ENCODE data around the gene KRTAP10-8.
"Not testable (repeated sequence)": the region's sequence is repeated elsewhere in the genome, so short reads cannot be mapped to it uniquely, and the experiment has no call there.

Gene KRTAP10-8

GRCh38 chr21:44574457-44575306, 37.2 kb upstream of the KRTAP10-8 start:
- peaks cover 16% of the 10 kb centered on the region for H3K27me3 Mint-ChIP-seq
- H3K27ac Mint-ChIP-seq = no peak overlapping the region
- peaks cover 12% of the 10 kb centered on the region for H3K4me1 Mint-ChIP-seq
- ATAC-seq (no peak), DNase-seq (no peak)
- H3K4me3 Mint-ChIP-seq = no peak overlapping the region
- H3K9me3 Mint-ChIP-seq = peaks cover 0 to 42% of the 10 kb centered on the region in 2 donors

GRCh38 chr21:44575307-44576024, 36.4 kb upstream of the KRTAP10-8 start:
- Mint-ChIP-seq H3K27me3 (peaks cover 16% of the 10 kb centered on the region), H3K4me1 (peaks cover 17% of the 10 kb centered on the region), H3K4me3 (no peak overlapping the region), H3K9me3 (peaks cover 0 to 50% of the 10 kb centered on the region in 2 donors), H3K27ac (no peak overlapping the region)
- DNase-seq (no peak), ATAC-seq (no peak)

GRCh38 chr21:44576025-44576420, 35.9 kb upstream of the KRTAP10-8 start:
- peaks cover 2 to 56% of the 10 kb centered on the region in 2 donors for H3K9me3 Mint-ChIP-seq

GRCh38 chr21:44578371-44579055, 33.4 kb upstream of the KRTAP10-8 start:
- H3K9me3 Mint-ChIP-seq = peaks cover 16 to 71% of the 10 kb centered on the region in 2 donors
- DNase-seq = no peak
- H3K4me3 Mint-ChIP-seq = no peak overlapping the region
- no peak for ATAC-seq
- peaks cover 16% of the 10 kb centered on the region for H3K27me3 Mint-ChIP-seq
- peaks cover 30% of the 10 kb centered on the region for H3K4me1 Mint-ChIP-seq
- no peak overlapping the region for H3K27ac Mint-ChIP-seq

More at GRCh38 chr21:44576025-44576420, 35.9 kb upstream of the KRTAP10-8 start:
- DNase-seq (no peak), ATAC-seq (no peak)
- Mint-ChIP-seq H3K4me1 (peaks cover 17% of the 10 kb centered on the region), H3K27ac (no peak overlapping the region), H3K4me3 (no peak overlapping the region), H3K27me3 (peaks cover 16% of the 10 kb centered on the region)

GRCh38 chr21:44579056-44579832, 32.6 kb upstream of the KRTAP10-8 start:
- peaks cover 12% of the 10 kb centered on the region for H3K27me3 Mint-ChIP-seq
- ATAC-seq = no peak
- no peak overlapping the region for H3K4me3 Mint-ChIP-seq

GRCh38 chr21:44579833-44580144, 32.1 kb upstream of the KRTAP10-8 start:
- ATAC-seq = no peak
- peaks cover 33% of the 10 kb centered on the region for H3K4me1 Mint-ChIP-seq
- H3K27ac Mint-ChIP-seq = no peak overlapping the region
- no peak overlapping the region for H3K4me3 Mint-ChIP-seq
- H3K9me3 Mint-ChIP-seq = peaks cover 16 to 71% of the 10 kb centered on the region in 2 donors
- no peak for DNase-seq
- peaks cover 7% of the 10 kb centered on the region for H3K27me3 Mint-ChIP-seq

More at GRCh38 chr21:44579056-44579832, 32.6 kb upstream of the KRTAP10-8 start:
- Mint-ChIP-seq H3K27ac (peak overlapping the region in 1 of 2 donors; percentile 83), H3K9me3 (peaks cover 16 to 71% of the 10 kb centered on the region in 2 donors), H3K4me1 (peaks cover 35% of the 10 kb centered on the region)
- no peak for DNase-seq

GRCh38 chr21:44580231-44580821, 31.6 kb upstream of the KRTAP10-8 start, which contains the start of gene KRTAP10-5:
TSS of gene KRTAP10-5 (minus strand) at chr21:44580604. CDS start at chr21:44580578, 26 bp downstream.
- not testable (repeated sequence) for DNase-seq, ATAC-seq, H3K27me3 Mint-ChIP-seq
- Mint-ChIP-seq H3K4me3 (peak within 1 kb of the TSS in 1 of 2 donors; percentile 44), H3K4me1 (peaks cover 28% of the 10 kb centered on the region), H3K9me3 (peaks cover 16 to 71% of the 10 kb centered on the region in 2 donors), H3K27ac (peak within 1 kb of the TSS; percentile 26 to 59)

- no peaks in the 10 kb centered on the region for H3K27me3 Mint-ChIP-seq
- H3K9me3 Mint-ChIP-seq = peaks cover 16 to 64% of the 10 kb centered on the region in 2 donors
- H3K27ac Mint-ChIP-seq = no peak overlapping the region
- no peak overlapping the region for H3K4me3 Mint-ChIP-seq
- ATAC-seq (no peak), DNase-seq (no peak)
- peaks cover 28% of the 10 kb centered on the region for H3K4me1 Mint-ChIP-seq
Observed at GRCh38 chr21:44581158-44581557, 30.7 kb upstream of the KRTAP10-8 start.

- ATAC-seq = no peak
- Mint-ChIP-seq H3K9me3 (peaks cover 16 to 55% of the 10 kb centered on the region in 2 donors), H3K27me3 (no peaks in the 10 kb centered on the region)
Observed at GRCh38 chr21:44582055-44582454, 29.8 kb upstream of the KRTAP10-8 start.

GRCh38 chr21:44583089-44583799, 28.6 kb upstream of the KRTAP10-8 start:
- no peak for ATAC-seq
- Mint-ChIP-seq H3K9me3 (peaks cover 16 to 43% of the 10 kb centered on the region in 2 donors), H3K27me3 (no peaks in the 10 kb centered on the region), H3K27ac (no peak overlapping the region), H3K4me3 (no peak overlapping the region), H3K4me1 (peaks cover 28% of the 10 kb centered on the region)
- no peak for DNase-seq

More at GRCh38 chr21:44582055-44582454, 29.8 kb upstream of the KRTAP10-8 start:
- H3K4me3 Mint-ChIP-seq = no peak overlapping the region
- H3K4me1 Mint-ChIP-seq = peaks cover 28% of the 10 kb centered on the region
- no peak overlapping the region for H3K27ac Mint-ChIP-seq
- DNase-seq = no peak

- no peaks in the 10 kb centered on the region for H3K27me3 Mint-ChIP-seq
- peaks cover 16 to 41% of the 10 kb centered on the region in 2 donors for H3K9me3 Mint-ChIP-seq
- H3K27ac Mint-ChIP-seq = no peak overlapping the region
- H3K4me1 Mint-ChIP-seq = peaks cover 28% of the 10 kb centered on the region
- DNase-seq (peak; percentile 7 to 31), ATAC-seq (peak; percentile 89)
- H3K4me3 Mint-ChIP-seq = no peak overlapping the region
Observed at GRCh38 chr21:44583800-44584147, 28.1 kb upstream of the KRTAP10-8 start.

GRCh38 chr21:44585892-44586291, 26.0 kb upstream of the KRTAP10-8 start:
- H3K9me3 Mint-ChIP-seq = peaks cover 15 to 23% of the 10 kb centered on the region in 2 donors
- H3K4me1 Mint-ChIP-seq = peaks cover 22% of the 10 kb centered on the region
- ATAC-seq (no peak), DNase-seq (no peak)
- peak overlapping the region in 1 of 2 donors; percentile 77 for H3K27ac Mint-ChIP-seq
- H3K27me3 Mint-ChIP-seq = peaks cover 6% of the 10 kb centered on the region
- no peak overlapping the region for H3K4me3 Mint-ChIP-seq

GRCh38 chr21:44589094-44589493, 22.8 kb upstream of the KRTAP10-8 start:
- Mint-ChIP-seq H3K27ac (no peak overlapping the region), H3K9me3 (no peaks in the 10 kb centered on the region), H3K4me1 (peaks cover 13% of the 10 kb centered on the region), H3K4me3 (no peak overlapping the region), H3K27me3 (peaks cover 15% of the 10 kb centered on the region)
- ATAC-seq = no peak
- DNase-seq = no peak
